Esophagus squamous epithelium (tissue), 4 donors: ENCODE results near the gene PRR3.

ENCODE experiments used
- POLR2A ChIP-seq, 4 donors: fragments of 450-650 bp; IDR thresholded peaks; one replicate each; pipeline ENCODE4 v1.6.1; 2017; ENCODE audit warnings: antibody characterized with exemption in 4 of 4, mild to moderate bottlenecking in 4 of 4, moderate library complexity in 3 of 4
- TF ChIP-seq, protein P1 (sequence below), 6 experiments: fragments of 450-650 bp in 4 of 6; fragments of 200-600 bp in 2 of 6; sonication (generic) in 2 of 6; IDR thresholded peaks; one replicate each; pipeline ENCODE4 v1.5.1; 2016 to 2019; ENCODE audit warnings: antibody characterized with exemption in 6 of 6, mild to moderate bottlenecking in 4 of 6, moderate library complexity in 4 of 6

DNA sequence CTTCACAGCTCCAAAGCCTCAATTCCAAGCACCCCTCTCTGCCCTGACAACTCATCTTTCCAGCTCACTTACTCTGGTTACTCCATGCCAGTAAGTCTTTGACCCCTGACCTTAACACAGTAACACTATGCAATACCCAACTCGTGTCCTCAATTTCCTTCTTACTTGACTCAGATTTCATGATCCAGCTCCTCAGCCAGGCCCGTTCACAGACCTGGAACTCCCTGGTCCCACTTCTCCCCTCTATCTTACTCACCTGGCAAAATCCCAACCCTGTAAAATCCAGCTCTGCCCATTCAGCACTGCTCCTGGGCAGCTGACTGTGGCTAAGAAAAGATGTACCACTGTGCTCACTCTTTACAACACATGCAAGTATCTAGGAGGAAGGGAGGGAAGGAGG is 8.7 kb upstream of the PRR3 start:
- no peak for TF ChIP-seq POLR2A (IDR thresholded peaks at IDR 0.05)
- TF ChIP-seq, protein P1, sequence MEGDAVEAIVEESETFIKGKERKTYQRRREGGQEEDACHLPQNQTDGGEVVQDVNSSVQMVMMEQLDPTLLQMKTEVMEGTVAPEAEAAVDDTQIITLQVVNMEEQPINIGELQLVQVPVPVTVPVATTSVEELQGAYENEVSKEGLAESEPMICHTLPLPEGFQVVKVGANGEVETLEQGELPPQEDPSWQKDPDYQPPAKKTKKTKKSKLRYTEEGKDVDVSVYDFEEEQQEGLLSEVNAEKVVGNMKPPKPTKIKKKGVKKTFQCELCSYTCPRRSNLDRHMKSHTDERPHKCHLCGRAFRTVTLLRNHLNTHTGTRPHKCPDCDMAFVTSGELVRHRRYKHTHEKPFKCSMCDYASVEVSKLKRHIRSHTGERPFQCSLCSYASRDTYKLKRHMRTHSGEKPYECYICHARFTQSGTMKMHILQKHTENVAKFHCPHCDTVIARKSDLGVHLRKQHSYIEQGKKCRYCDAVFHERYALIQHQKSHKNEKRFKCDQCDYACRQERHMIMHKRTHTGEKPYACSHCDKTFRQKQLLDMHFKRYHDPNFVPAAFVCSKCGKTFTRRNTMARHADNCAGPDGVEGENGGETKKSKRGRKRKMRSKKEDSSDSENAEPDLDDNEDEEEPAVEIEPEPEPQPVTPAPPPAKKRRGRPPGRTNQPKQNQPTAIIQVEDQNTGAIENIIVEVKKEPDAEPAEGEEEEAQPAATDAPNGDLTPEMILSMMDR (IDR thresholded peaks at IDR 0.05), result no peak
